Left colon (tissue), 2 donors: ENCODE data around the gene GMDS. TPM values are rescaled to one million over a fixed set of nuclear protein-coding genes. Genes with fewer than 3 reads are reported as not detected.

Experiments
- ATAC-seq: fragments of 200-7000 bp; cut with Tn5 transposase; one replicate; pipeline ENCODE4 v1.9.1; 2020; ENCODE audit warnings: mild to moderate bottlenecking, moderate library complexity
- DNase-seq, 2 donors: peaks; one replicate each; pipeline ENCODE4 v3.0.0-alpha.2; 2020
- intact Hi-C, 2 donors: fragments of 100-400 bp; cut with DNase I in 1 of 2; cut with micrococcal nuclease in 1 of 2; formaldehyde crosslinking; loops; one replicate each; pipeline versions ENCODE4 v1.11.2 to v1.14.0; 2022; cut with DNase I, micrococcal nuclease
- long read RNA-seq: library from polyadenylated mRNA; unstranded; transcript quantifications from one replicate; pipeline ENCODE4 v2.0.0, GENCODE V29; 2021
- total RNA-seq, 2 donors: library from RNA; stranded (reverse); fragmentation: NEBNext Ultra II Directional; extraction: Animal tissue kit (Norgen Biotek cat#: 25700); gene quantifications; one replicate each; pipeline ENCODE4 v1.2.1, GENCODE V29; 2021
- donor health status: DM: no; HTN: no; CAD: no.
- donor health status: DM: yes; HTN: yes; CAD: no.

The GMDS gene
- 100 to 1,000 TPM; 148 to 229 TPM for total RNA-seq
- long read RNA-seq, transcript GMDS-202 (11 exons, 1,752 nt), result major isoform, 533 of 615 reads
- long read RNA-seq, partial matches to known transcripts, result 12 of 615 reads
- long read RNA-seq, other reads (novel, unspliced or antisense), result 70 of 615 reads

GRCh38 chr6:2245103-2245876 lies at the start of gene GMDS:
GMDS (minus strand) TSS chr6:2245605.
- intact Hi-C loops, result no loop called here
- ATAC-seq, result peak; percentile 87

GRCh38 chr6:2285510-2285909 lies 40.1 kb upstream of the GMDS start:
- no peak for DNase-seq
- intact Hi-C loops, result no loop called here
- ATAC-seq, result no peak

More at GRCh38 chr6:2245103-2245876, at the start of gene GMDS:
- DNase-seq, result peak; percentile 85 to 90

GRCh38 chr6:2275892-2276242 lies 30.5 kb upstream of the GMDS start:
- intact Hi-C loops, result no loop called here
- DNase-seq (no peak), ATAC-seq (no peak)

GRCh38 chr6:2274981-2275891 lies 29.8 kb upstream of the GMDS start:
- no peak for ATAC-seq
- intact Hi-C loops, result no loop called here
- DNase-seq, result no peak

GRCh38 chr6:2272696-2273095 lies 27.3 kb upstream of the GMDS start:
- intact Hi-C loops, result no loop called here
- DNase-seq (no peak), ATAC-seq (no peak)

GRCh38 chr6:2270054-2270453 lies 24.6 kb upstream of the GMDS start:
- intact Hi-C loops, result no loop called here
- DNase-seq (no peak), ATAC-seq (no peak)

GRCh38 chr6:2266841-2267240 lies 21.4 kb upstream of the GMDS start:
- ATAC-seq (no peak), DNase-seq (no peak)
- intact Hi-C loops, result no loop called here

GRCh38 chr6:2266031-2266795 lies 20.8 kb upstream of the GMDS start:
- no peak for DNase-seq
- no peak for ATAC-seq
- intact Hi-C loops, result no loop called here

GRCh38 chr6:2264932-2265331 lies 19.5 kb upstream of the GMDS start:
- no peak for DNase-seq
- intact Hi-C loops, result no loop called here
- ATAC-seq, result peak; percentile 36

GRCh38 chr6:2263896-2264295 lies 18.5 kb upstream of the GMDS start:
- DNase-seq, result no peak
- ATAC-seq, result no peak
- intact Hi-C loops, result no loop called here

GRCh38 chr6:2259574-2259973 lies 14.2 kb upstream of the GMDS start:
- ATAC-seq (peak; percentile 19), DNase-seq (peak in 1 of 2 donors; percentile 12)
- intact Hi-C loops, result no loop called here

GRCh38 chr6:2259002-2259494 lies 13.6 kb upstream of the GMDS start:
- ATAC-seq (peak; percentile 91), DNase-seq (peak; percentile 43 to 70)
- intact Hi-C loops, result no loop called here

- no peak for DNase-seq
- peak; percentile 27 for ATAC-seq
- intact Hi-C loops, result no loop called here
Observed at GRCh38 chr6:2258112-2258511, 12.7 kb upstream of the GMDS start.

GRCh38 chr6:2257363-2257762 lies 12.0 kb upstream of the GMDS start:
- peak; percentile 92 to 93 for DNase-seq
- ATAC-seq, result peak; percentile 47
- intact Hi-C loops, result no loop called here

GRCh38 chr6:2254747-2255146 lies 9.3 kb upstream of the GMDS start:
- no peak for ATAC-seq
- intact Hi-C loops, result no loop called here
- no peak for DNase-seq

- intact Hi-C loops, result no loop called here
- no peak for ATAC-seq
Observed at GRCh38 chr6:2249126-2249525, 3.7 kb upstream of the GMDS start.

GRCh38 chr6:2247664-2248063 lies 2.3 kb upstream of the GMDS start:
- intact Hi-C loops, result no loop called here
- ATAC-seq (no peak), DNase-seq (no peak)

More at GRCh38 chr6:2249126-2249525, 3.7 kb upstream of the GMDS start:
- no peak for DNase-seq

GRCh38 chr6:2245877-2246863 lies 765 bp upstream of the GMDS start:
- DNase-seq, result peak; percentile 87 to 96
- intact Hi-C loops, result no loop called here
- ATAC-seq, result peak; percentile 73
